Activated gamma-delta T cell (primary cell): Measurements from ENCODE around the gene SASH3.

Experiments
- DNase-seq: peaks from one replicate; lab custom pipeline; 2025; lab: John Stamatoyannopoulos, UW

The SASH3 gene

GRCh38 chrX:129759576-129760061 lies 20.1 kb upstream of the SASH3 start:
- peak; percentile 10 for DNase-seq

GRCh38 chrX:129760155-129760554 lies 19.6 kb upstream of the SASH3 start:
- DNase-seq = no peak

GRCh38 chrX:129760981-129761380 lies 18.8 kb upstream of the SASH3 start:
- no peak for DNase-seq

- no peak for DNase-seq
These were observed 18.2 kb upstream of the SASH3 start for GRCh38 chrX:129761596-129761995.

GRCh38 chrX:129762448-129762847 lies 17.3 kb upstream of the SASH3 start:
- no peak for DNase-seq

GRCh38 chrX:129763666-129764065 lies 16.1 kb upstream of the SASH3 start:
- no peak for DNase-seq

- DNase-seq = no peak
These were observed 11.6 kb upstream of the SASH3 start for GRCh38 chrX:129768186-129768585.

GRCh38 chrX:129768586-129769466 lies 10.9 kb upstream of the SASH3 start:
- DNase-seq = no peak

- DNase-seq = no peak
These were observed 10.1 kb upstream of the SASH3 start for GRCh38 chrX:129769467-129770154.

- no peak for DNase-seq
These were observed 8.3 kb upstream of the SASH3 start for GRCh38 chrX:129771266-129771995.

GRCh38 chrX:129772796-129773431 lies 6.8 kb upstream of the SASH3 start:
- DNase-seq = no peak

- no peak for DNase-seq
These were observed 5.9 kb upstream of the SASH3 start for GRCh38 chrX:129773649-129774458.

- DNase-seq = peak; percentile 70
These were observed 2.3 kb upstream of the SASH3 start for GRCh38 chrX:129777218-129778030.

GRCh38 chrX:129779086-129779672 lies 570 bp upstream of the SASH3 start:
- DNase-seq = no peak

- peak; percentile 10 for DNase-seq
These were observed 824 bp downstream of the SASH3 start for GRCh38 chrX:129780441-129781105.

GRCh38 chrX:129781134-129781672 lies 1.5 kb downstream of the SASH3 start:
- DNase-seq = peak; percentile 63

- DNase-seq = no peak
These were observed 2.1 kb downstream of the SASH3 start for GRCh38 chrX:129781680-129782495.

GRCh38 chrX:129782706-129783105 lies 3.0 kb downstream of the SASH3 start:
- no peak for DNase-seq
